Mesothelial cell of epicardium (in vitro differentiated cells): ENCODE results near the gene CDC42BPA. TPM values are rescaled to one million over a fixed set of nuclear protein-coding genes. Genes with fewer than 3 reads are reported as not detected.
A peak's percentile ranks its signal among the peaks of the same experiment; 100 is the strongest.

Source experiments
- DNase-seq, 2 experiments: peaks; one replicate each; pipeline ENCODE4 v3.0.0; 2021; ENCODE audit warnings: low spot score in 2 of 2; ENCODE audit not compliant: unreplicated experiment in 2 of 2
- H3K27ac Mint-ChIP-seq: 2 replicates; pipeline ENCODE4 v1.8.0; 2021; ENCODE audit warnings: mixed read lengths
- H3K27me3 Mint-ChIP-seq: 2 replicates; pipeline ENCODE4 v1.8.0; 2021; ENCODE audit warnings: low read depth, mixed read lengths
- H3K36me3 Mint-ChIP-seq: 2 replicates; pipeline ENCODE4 v1.8.0; 2021; ENCODE audit warnings: mixed read lengths
- H3K4me1 Mint-ChIP-seq: 2 replicates; pipeline ENCODE4 v1.8.0; 2021; ENCODE audit warnings: mixed read lengths
- H3K4me3 Mint-ChIP-seq: 2 replicates; pipeline ENCODE4 v1.8.0; 2021; ENCODE audit warnings: mild to moderate bottlenecking, moderate library complexity, mixed read lengths
- H3K9me3 Mint-ChIP-seq: 2 replicates; pipeline ENCODE4 v1.8.0; 2021; ENCODE audit warnings: mixed read lengths
- CTCF ChIP-seq: fragments of 200-600 bp; sonication (generic); IDR thresholded peaks from one replicate; pipeline ENCODE4 v1.5.0; 2021; ENCODE audit warnings: antibody characterized with exemption; ENCODE audit not compliant: unreplicated experiment
- total RNA-seq: library from RNA; stranded (reverse); gene quantifications from 3 replicates; pipeline ENCODE4 v1.2.1, GENCODE V29; 2021

Gene CDC42BPA
- total RNA-seq, 1 donor from 2014 or later: 44.4 TPM

GRCh38 chr1:226945106-226945857 is 373.0 kb downstream of the CDC42BPA start:
- peaks cover 9% of the 10 kb centered on the region for H3K9me3 Mint-ChIP-seq
- TF ChIP-seq CTCF: no peak
- H3K27ac Mint-ChIP-seq: no peak overlapping the region
- H3K27me3 Mint-ChIP-seq: no peaks in the 10 kb centered on the region
- peaks cover 7% of the 10 kb centered on the region for H3K4me1 Mint-ChIP-seq
- no peaks in the 10 kb centered on the region for H3K36me3 Mint-ChIP-seq
- DNase-seq: no peak
- no peak overlapping the region for H3K4me3 Mint-ChIP-seq

GRCh38 chr1:226943927-226944326 is 374.4 kb downstream of the CDC42BPA start:
- peaks cover 12% of the 10 kb centered on the region for H3K4me1 Mint-ChIP-seq
- no peak for DNase-seq

GRCh38 chr1:226943156-226943555 is 375.1 kb downstream of the CDC42BPA start:
- no peak for TF ChIP-seq CTCF
- Mint-ChIP-seq H3K4me3 (no peak overlapping the region), H3K27ac (no peak overlapping the region), H3K9me3 (peaks cover 5% of the 10 kb centered on the region), H3K36me3 (no peaks in the 10 kb centered on the region), H3K4me1 (peaks cover 20% of the 10 kb centered on the region), H3K27me3 (no peaks in the 10 kb centered on the region)
- DNase-seq: no peak

More at GRCh38 chr1:226943927-226944326, 374.4 kb downstream of the CDC42BPA start:
- Mint-ChIP-seq H3K4me3 (no peak overlapping the region), H3K9me3 (peaks cover 9% of the 10 kb centered on the region), H3K27me3 (no peaks in the 10 kb centered on the region), H3K27ac (no peak overlapping the region), H3K36me3 (no peaks in the 10 kb centered on the region)
- TF ChIP-seq CTCF: no peak

GRCh38 chr1:226942392-226942791 is 375.9 kb downstream of the CDC42BPA start:
- Mint-ChIP-seq H3K27me3 (no peaks in the 10 kb centered on the region), H3K27ac (no peak overlapping the region), H3K4me1 (peaks cover 23% of the 10 kb centered on the region), H3K4me3 (no peak overlapping the region), H3K9me3 (no peaks in the 10 kb centered on the region), H3K36me3 (no peaks in the 10 kb centered on the region)
- no peak for TF ChIP-seq CTCF
- DNase-seq: no peak

- Mint-ChIP-seq H3K9me3 (peaks cover under 1% of the 10 kb centered on the region), H3K27ac (no peak overlapping the region), H3K4me3 (peak overlapping the region; percentile 73), H3K4me1 (peaks cover 23% of the 10 kb centered on the region), H3K36me3 (peaks cover 4% of the 10 kb centered on the region), H3K27me3 (no peaks in the 10 kb centered on the region)
- TF ChIP-seq CTCF: no peak
- no peak for DNase-seq
Observed at GRCh38 chr1:226940806-226941067, 377.6 kb downstream of the CDC42BPA start.
